ENCODE results near the gene MFAP2. TPM values are rescaled to one million over a fixed set of nuclear protein-coding genes. Genes with fewer than 3 reads are reported as not detected.

Gene MFAP2
- total and polyA plus RNA-seq, 9 donors = 16.0 to 83.6 (median 36.1) TPM

- TF ChIP-seq, protein P1, sequence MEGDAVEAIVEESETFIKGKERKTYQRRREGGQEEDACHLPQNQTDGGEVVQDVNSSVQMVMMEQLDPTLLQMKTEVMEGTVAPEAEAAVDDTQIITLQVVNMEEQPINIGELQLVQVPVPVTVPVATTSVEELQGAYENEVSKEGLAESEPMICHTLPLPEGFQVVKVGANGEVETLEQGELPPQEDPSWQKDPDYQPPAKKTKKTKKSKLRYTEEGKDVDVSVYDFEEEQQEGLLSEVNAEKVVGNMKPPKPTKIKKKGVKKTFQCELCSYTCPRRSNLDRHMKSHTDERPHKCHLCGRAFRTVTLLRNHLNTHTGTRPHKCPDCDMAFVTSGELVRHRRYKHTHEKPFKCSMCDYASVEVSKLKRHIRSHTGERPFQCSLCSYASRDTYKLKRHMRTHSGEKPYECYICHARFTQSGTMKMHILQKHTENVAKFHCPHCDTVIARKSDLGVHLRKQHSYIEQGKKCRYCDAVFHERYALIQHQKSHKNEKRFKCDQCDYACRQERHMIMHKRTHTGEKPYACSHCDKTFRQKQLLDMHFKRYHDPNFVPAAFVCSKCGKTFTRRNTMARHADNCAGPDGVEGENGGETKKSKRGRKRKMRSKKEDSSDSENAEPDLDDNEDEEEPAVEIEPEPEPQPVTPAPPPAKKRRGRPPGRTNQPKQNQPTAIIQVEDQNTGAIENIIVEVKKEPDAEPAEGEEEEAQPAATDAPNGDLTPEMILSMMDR (IDR thresholded peaks at IDR 0.05) = no peak
- TF ChIP-seq EP300 (IDR thresholded peaks at IDR 0.05) (no peak), POLR2A (IDR thresholded peaks at IDR 0.05) (no peak)
- intact Hi-C loops (cut with DNase I) = no loop called here
- no peaks in the 10 kb centered on the region for H3K36me3 ChIP-seq
- WGBS, 3 donors = 93 to 95% (median 95%) methylated on average over 4 of the region's 4 CpGs
- H3K27me3 ChIP-seq = no peaks in the 10 kb centered on the region
- no peak overlapping the region for H3K4me3 ChIP-seq
- no peak for DNase-seq
- no peaks in the 10 kb centered on the region for H3K9me3 ChIP-seq
- H3K4me1 ChIP-seq (ENCODE audit: insufficient read depth) = peaks cover 7% of the 10 kb centered on the region
- no peak overlapping the region for H3K27ac ChIP-seq
These were observed 3.2 kb upstream of the MFAP2 start for GRCh38 chr1:16983649-16984048.

DNA sequence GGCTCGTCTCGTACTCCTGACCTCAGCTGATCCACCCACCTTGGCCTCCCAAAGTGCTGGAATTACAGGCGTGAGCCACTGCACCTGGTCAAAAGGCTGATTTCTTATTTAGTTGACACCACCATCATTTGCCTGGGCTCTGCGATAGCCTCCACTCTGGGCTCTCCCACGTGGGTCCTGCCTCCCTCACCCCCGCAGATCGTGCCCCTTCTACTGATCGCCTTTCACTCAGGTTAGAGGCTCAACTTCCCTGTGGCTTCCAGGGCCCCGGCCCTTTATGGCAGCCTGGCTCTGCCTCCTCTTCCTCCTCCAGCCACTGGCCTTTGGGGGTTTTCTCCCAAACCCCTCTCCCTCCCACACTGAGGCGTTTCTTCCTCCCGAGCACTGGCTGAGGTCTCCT lies 2.5 kb upstream of the MFAP2 start:
- H3K4me3 ChIP-seq = no peak overlapping the region
- H3K36me3 ChIP-seq = no peaks in the 10 kb centered on the region
- TF ChIP-seq POLR2A (IDR thresholded peaks at IDR 0.05) = no peak
- TF ChIP-seq EP300 (IDR thresholded peaks at IDR 0.05) = no peak
- peaks cover 7% of the 10 kb centered on the region for H3K4me1 ChIP-seq (ENCODE audit: insufficient read depth)
- intact Hi-C loops (cut with DNase I) = no loop called here
- H3K27me3 ChIP-seq = no peaks in the 10 kb centered on the region
- no peak overlapping the region for H3K27ac ChIP-seq
- WGBS, 3 donors = 69 to 83% (median 81%) methylated on average over 11 of the region's 11 CpGs
- H3K9me3 ChIP-seq = no peaks in the 10 kb centered on the region
- no peak for DNase-seq

GRCh38 chr1:16981269-16981849 lies 939 bp upstream of the MFAP2 start:
- DNase-seq = peak in 1 of 5 donors; percentile 34
- intact Hi-C loops (cut with DNase I) = no loop called here
- H3K36me3 ChIP-seq = no peaks in the 10 kb centered on the region
- 84 to 94% (median 90%) methylated on average over 10 of the region's 10 CpGs for WGBS, 3 donors
- no peaks in the 10 kb centered on the region for H3K9me3 ChIP-seq
- no peak for TF ChIP-seq POLR2A (IDR thresholded peaks at IDR 0.05)
- no peak for TF ChIP-seq EP300 (IDR thresholded peaks at IDR 0.05)
- TF ChIP-seq, protein P1 (IDR thresholded peaks at IDR 0.05) = no peak
- no peak overlapping the region for H3K4me3 ChIP-seq
- no peak overlapping the region for H3K27ac ChIP-seq
- no peaks in the 10 kb centered on the region for H3K27me3 ChIP-seq
- peaks cover 7% of the 10 kb centered on the region for H3K4me1 ChIP-seq (ENCODE audit: insufficient read depth)

- DNase-seq = peak; percentile 70 to 86 (median 76)
These were observed 719 bp downstream of the MFAP2 start for GRCh38 chr1:16979475-16980327.

More at GRCh38 chr1:16979475-16980327, 719 bp downstream of the MFAP2 start:
- Histone ChIP-seq H3K4me1 (ENCODE audit: insufficient read depth) (peaks cover 8% of the 10 kb centered on the region), H3K4me3 (peak overlapping the region; percentile 48), H3K36me3 (no peaks in the 10 kb centered on the region), H3K27ac (peak overlapping the region; percentile 89 to 91), H3K9me3 (no peaks in the 10 kb centered on the region), H3K27me3 (no peaks in the 10 kb centered on the region)
- intact Hi-C loops (cut with DNase I) = no loop called here
- WGBS, 3 donors = 8 to 13% (median 9%) methylated on average over 36 to 44 of the region's 44 CpGs
- TF ChIP-seq, protein P1 (IDR thresholded peaks at IDR 0.05) = no peak
- no peak for TF ChIP-seq POLR2A (IDR thresholded peaks at IDR 0.05)
- no peak for TF ChIP-seq EP300 (IDR thresholded peaks at IDR 0.05)

Measured in ovary (tissue), 9 donors.